Stimulated activated effector memory CD8-positive, alpha-beta T cell treated with anti-CD3 and anti-CD28 coated beads, Interleukin-12 subunit alpha, Interleukin-12 subunit beta, amount 100 ng/mL, for 72 hours (primary cell): Measurements from ENCODE around the gene RUNX2.
A peak's percentile ranks its signal among the peaks of the same experiment; 100 is the strongest.

Experiments
- ATAC-seq: fragments of 150-1000 bp; cut with Tn5 transposase; 2 replicates; pipeline ENCODE4 v1.10.0; 2021
- DNase-seq, 2 donors: peaks; one replicate each; pipeline ENCODE4 v3.0.0; 2021 to 2022; ENCODE audit warnings: low spot score in 2 of 2
- H3K27ac Mint-ChIP-seq: one replicate; pipeline ENCODE4 v1.8.0; 2022; ENCODE audit warnings: mild to moderate bottlenecking, mixed read lengths
- H3K36me3 Mint-ChIP-seq: one replicate; pipeline ENCODE4 v1.8.0; 2022; ENCODE audit warnings: mild to moderate bottlenecking, mixed read lengths
- H3K4me1 Mint-ChIP-seq: one replicate; pipeline ENCODE4 v1.8.0; 2022; ENCODE audit warnings: mixed read lengths
- H3K4me3 Mint-ChIP-seq: one replicate; pipeline ENCODE4 v1.8.0; 2022; ENCODE audit warnings: mild to moderate bottlenecking, mixed read lengths
- H3K9me3 Mint-ChIP-seq: one replicate; pipeline ENCODE4 v1.8.0; 2022; ENCODE audit warnings: mixed read lengths

The RUNX2 gene

DNA sequence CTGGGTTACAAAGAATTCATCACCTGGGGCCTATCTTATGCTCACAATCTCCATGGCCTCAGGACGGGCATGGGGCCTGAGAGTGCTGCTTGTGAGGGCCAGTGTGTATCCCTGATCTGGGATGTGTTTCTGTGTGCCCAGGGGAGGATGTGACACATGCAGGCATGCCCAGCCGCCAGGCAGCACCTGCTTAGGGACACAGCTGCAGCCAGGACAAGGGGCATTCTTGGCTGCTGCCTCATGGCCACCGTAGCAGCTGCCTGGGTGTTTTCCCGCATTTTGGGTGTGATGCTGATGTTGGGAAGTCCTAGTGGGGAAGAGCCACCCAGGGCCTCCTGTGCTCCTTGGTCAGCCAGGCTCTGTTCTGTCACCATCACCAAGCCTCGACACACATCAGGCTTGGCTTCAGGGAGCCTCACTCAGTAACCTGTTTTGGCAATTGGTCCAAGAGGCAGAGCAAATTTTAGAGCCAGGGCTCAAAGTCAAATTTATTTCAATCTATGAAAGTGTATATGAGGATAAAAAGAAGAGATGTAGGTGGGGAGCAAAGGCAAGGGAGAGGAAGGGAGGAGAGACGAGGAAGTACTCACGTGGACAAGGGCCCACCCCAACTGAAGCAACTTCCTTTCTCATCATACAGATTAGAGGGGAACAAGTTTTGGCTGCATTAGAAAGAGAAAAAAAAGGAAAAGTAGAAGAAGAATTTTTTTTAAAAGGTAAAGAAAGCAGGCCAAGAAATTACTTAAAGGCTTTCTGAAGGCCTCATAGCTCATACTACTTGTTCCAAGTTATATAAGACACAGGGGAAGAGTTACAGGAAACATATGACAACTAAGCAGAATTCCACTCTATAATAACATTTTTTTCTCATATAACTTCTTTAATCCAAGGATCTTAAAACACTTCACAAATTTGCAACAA lies 319.5 kb downstream of the RUNX2 start:
- Mint-ChIP-seq H3K27ac (peak overlapping the region; percentile 68), H3K9me3 (no peaks in the 10 kb centered on the region), H3K36me3 (no peaks in the 10 kb centered on the region), H3K4me1 (peaks cover 38% of the 10 kb centered on the region), H3K4me3 (no peak overlapping the region)
- DNase-seq (no peak), ATAC-seq (no peak)

DNA sequence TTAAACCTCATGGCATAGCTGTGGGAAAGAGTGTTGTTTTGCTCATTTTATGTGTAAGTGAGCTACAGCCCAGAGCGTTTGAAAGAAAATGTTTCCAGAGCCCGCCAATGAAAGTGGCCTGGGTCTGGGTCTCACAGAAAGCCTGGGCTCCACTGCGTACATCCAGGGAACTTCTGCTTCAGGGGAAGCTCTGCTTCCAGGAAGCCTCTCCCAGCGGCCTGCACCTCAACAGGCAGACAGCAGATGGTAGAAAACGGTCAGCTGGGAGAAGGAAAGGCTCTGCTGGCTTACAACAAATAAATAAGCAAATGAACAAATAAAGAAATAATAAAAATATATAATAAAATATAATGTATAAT lies 320.1 kb downstream of the RUNX2 start:
- DNase-seq (no peak), ATAC-seq (no peak)
- H3K36me3 Mint-ChIP-seq, result no peaks in the 10 kb centered on the region
- H3K4me3 Mint-ChIP-seq, result no peak overlapping the region
- peaks cover 39% of the 10 kb centered on the region for H3K4me1 Mint-ChIP-seq
- H3K9me3 Mint-ChIP-seq, result no peaks in the 10 kb centered on the region
- H3K27ac Mint-ChIP-seq, result no peak overlapping the region

DNA sequence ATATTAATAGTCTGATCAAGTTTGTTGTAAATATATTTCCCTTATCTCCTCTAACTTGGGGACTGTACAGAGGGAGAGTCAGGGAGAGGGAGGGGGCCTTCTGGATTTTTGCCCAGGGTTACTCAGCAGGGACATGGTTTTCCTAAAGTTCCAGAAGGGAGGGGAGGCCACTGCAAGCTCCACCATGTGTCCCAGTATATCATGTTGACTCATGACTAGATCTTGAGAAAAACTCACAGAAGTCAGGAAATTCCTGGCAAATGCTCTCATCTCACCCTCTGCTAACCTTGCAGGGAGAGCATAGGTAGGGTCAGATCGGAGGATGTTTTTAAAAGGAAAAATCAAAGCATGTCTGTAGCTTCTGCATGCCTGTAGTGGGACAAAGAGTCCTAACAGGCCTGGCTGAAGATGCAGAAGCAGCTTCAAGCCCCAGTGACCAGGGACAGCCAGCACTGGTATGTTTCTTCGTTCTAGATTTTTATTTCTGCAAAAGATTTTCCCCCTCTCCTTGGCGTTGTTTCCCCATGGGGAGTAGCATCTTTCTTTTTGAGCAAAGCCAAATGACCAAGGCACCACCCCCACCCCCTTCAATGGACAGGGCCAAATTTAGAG lies 322.5 kb downstream of the RUNX2 start:
- no peak overlapping the region for H3K4me3 Mint-ChIP-seq
- H3K36me3 Mint-ChIP-seq, result no peaks in the 10 kb centered on the region
- no peaks in the 10 kb centered on the region for H3K9me3 Mint-ChIP-seq
- H3K4me1 Mint-ChIP-seq, result peaks cover 22% of the 10 kb centered on the region
- ATAC-seq (no peak), DNase-seq (no peak)
- no peak overlapping the region for H3K27ac Mint-ChIP-seq

DNA sequence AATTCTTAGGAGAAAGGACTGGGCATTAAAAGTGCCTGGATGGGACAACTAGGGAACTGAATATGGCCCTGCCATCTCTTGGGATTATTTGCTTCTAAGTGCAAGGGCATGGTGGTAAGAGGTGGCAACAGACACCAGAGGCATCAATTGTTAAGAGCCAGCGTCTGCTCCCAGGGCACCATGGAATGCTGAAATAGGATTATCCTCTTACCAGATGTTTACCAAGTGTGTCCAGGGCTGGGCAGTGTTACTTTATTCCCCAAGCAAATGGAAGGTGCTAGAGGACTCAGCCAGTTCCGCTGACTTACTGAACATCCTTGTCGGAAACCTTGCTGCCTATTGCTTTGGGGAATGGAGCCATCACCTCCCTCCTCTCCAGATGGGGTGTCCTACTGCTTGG lies 323.2 kb downstream of the RUNX2 start:
- Mint-ChIP-seq H3K4me1 (peaks cover 20% of the 10 kb centered on the region), H3K27ac (no peak overlapping the region), H3K4me3 (no peak overlapping the region), H3K9me3 (no peaks in the 10 kb centered on the region), H3K36me3 (no peaks in the 10 kb centered on the region)
- no peak for DNase-seq
- ATAC-seq, result no peak

DNA sequence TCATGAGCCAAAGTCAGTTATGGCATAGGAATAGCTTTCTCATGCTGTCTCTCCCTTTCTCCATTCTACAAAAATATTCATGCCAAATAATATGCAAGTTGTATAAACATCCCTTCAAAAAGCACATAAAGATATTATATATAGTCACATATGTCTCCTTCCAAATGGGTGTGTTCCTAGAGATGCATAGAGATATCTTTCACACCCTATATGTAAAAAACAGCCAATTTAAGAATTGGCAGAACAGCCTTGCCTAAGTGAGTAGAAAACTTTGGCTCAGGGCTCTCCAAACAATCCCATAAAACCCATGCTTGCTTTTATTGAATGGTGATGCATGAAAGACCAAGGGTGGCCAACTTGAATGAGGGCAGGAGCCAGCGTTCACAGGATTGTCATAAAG lies 324.3 kb downstream of the RUNX2 start:
- ATAC-seq, result no peak
- H3K9me3 Mint-ChIP-seq, result no peaks in the 10 kb centered on the region
- no peaks in the 10 kb centered on the region for H3K36me3 Mint-ChIP-seq
- no peak overlapping the region for H3K27ac Mint-ChIP-seq
- no peak overlapping the region for H3K4me3 Mint-ChIP-seq
- H3K4me1 Mint-ChIP-seq, result peaks cover 12% of the 10 kb centered on the region
- no peak for DNase-seq

DNA sequence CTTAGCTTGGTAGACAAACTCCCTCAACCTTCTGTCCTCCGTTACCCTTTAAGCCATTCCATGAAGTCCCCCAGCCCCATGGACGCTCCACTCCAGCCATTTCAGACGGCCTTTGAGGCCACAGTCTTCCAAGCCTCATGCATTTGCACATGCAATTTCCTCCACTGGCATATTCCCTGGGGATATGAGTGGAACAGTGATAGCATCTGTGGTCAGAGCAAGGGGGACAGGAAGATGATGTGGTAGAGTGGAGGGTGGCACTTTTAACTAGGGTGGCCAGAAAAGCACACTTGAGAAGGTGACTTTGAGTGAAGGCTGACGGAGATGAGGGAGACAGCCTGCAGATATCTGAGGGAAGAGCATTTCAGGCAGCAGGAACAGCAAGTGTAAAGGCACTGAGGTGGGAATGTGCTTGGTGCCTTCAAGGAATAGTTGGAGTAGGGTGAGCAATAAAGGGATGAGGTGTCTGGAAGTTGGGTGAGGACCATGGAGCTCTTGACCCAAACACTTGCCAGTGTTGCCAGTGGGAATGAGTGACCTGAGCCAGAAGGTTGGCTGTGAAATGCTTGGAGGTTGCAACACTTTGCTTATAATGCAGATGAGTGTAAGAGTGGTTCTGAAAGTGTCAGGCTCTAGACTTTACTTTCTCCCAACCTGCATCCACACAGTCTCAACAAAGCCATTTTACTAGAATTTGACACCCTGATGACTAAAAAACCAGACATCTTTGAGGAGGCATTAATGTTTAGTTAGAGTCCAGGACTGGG lies 325.2 kb downstream of the RUNX2 start:
- no peak for ATAC-seq
- Mint-ChIP-seq H3K4me3 (no peak overlapping the region), H3K27ac (no peak overlapping the region), H3K36me3 (no peaks in the 10 kb centered on the region), H3K4me1 (peaks cover 7% of the 10 kb centered on the region), H3K9me3 (no peaks in the 10 kb centered on the region)
- DNase-seq, result no peak

DNA sequence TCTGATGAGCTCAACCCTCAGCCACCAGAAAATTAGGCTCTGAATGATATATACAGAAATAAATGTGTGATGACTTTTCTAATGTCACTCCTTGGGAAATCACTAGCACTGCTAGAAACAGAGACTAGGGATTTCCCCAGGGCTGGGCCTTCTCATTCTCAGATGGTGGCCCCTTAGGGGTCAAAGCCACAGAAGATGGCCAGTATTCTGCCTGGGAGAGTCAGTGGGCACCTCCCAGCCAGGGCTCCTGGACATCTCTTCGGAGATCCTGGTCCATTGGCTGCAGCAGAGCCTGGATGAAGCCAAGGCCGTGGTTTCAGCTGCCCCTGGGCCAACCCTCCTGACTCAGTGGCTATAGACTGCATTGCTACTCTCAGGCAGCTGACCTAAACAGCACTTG lies 326.5 kb downstream of the RUNX2 start:
- DNase-seq (no peak), ATAC-seq (no peak)
- Mint-ChIP-seq H3K27ac (no peak overlapping the region), H3K9me3 (no peaks in the 10 kb centered on the region), H3K4me3 (no peak overlapping the region), H3K4me1 (peaks cover 7% of the 10 kb centered on the region), H3K36me3 (no peaks in the 10 kb centered on the region)

DNA sequence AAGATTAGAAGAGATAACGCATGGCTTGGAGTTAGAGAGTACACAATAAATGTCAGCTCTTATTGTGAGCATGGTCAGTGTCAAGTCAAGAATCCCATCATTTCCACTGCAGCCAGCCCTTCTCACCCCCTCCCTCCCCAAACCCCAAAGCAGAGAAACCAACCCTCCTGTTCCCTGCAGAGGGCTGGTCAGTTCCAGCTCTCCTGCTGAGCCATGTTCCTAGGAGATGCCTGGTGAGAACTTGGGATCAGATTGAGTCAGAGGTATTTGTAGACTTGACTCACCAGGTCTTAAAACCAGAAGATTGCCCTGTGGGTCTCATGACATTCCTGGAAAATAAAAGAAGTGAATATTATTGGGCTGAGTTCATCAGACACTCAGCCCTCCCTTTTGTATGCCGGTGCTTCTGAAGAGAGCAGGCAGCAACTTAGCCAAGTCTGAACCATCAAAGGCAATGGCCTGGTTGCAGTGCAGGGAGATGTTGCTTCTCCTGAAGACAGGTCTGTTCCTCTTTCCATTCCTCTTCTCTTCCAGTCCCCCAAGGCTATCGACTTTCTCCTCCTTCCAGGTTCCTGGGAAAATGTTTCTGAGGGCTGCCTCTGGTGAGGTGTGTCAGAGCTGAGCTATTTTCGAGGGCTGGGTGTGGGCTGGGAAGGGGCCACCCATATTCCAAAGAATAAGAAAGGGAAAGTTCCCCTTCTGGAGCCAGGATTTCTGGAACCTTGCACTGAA lies 327.8 kb downstream of the RUNX2 start:
- DNase-seq (no peak), ATAC-seq (no peak)
- Mint-ChIP-seq H3K9me3 (no peaks in the 10 kb centered on the region), H3K4me3 (no peak overlapping the region), H3K27ac (no peak overlapping the region), H3K4me1 (peaks cover 13% of the 10 kb centered on the region), H3K36me3 (no peaks in the 10 kb centered on the region)

DNA sequence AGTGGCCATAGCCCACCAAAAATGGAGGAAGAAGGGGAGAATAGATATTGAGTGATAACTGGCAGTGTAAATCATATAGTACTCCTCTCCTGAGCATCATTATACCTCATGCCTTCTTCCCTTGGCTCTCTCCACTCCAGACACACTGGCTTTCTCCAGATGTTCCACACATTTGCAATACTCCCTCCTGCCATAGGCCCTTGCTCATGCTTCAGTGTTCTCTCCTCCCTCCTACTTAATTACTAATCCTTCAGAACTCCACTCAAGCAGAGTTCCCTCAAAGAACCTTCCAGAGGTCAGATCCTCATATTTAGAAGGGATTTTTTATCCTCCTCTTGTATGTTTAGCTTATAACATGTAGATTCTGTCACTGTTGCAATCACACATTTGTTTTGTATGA lies 329.1 kb downstream of the RUNX2 start:
- Mint-ChIP-seq H3K36me3 (no peaks in the 10 kb centered on the region), H3K27ac (no peak overlapping the region), H3K4me1 (peaks cover 13% of the 10 kb centered on the region), H3K9me3 (no peaks in the 10 kb centered on the region), H3K4me3 (no peak overlapping the region)
- no peak for ATAC-seq
- no peak for DNase-seq

DNA sequence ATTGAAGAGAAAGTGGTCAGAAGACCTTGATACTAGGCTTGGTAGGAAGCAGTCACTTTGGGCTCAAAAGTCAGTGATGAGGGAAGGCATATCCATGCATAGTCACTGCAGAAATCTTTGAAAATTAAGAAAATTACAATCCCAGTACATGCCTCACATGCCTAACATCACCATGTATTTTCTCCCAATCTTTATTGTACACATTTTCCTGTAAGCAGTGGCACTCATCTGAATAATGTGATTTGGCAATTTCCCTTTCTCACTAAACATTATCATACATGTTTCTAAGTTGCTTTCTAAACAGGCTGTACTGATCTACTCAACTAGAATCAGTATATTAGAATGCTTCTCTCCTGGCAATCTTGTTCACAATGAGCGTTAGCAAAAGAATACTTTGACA lies 330.3 kb downstream of the RUNX2 start:
- Mint-ChIP-seq H3K4me1 (peaks cover 8% of the 10 kb centered on the region), H3K9me3 (no peaks in the 10 kb centered on the region), H3K36me3 (no peaks in the 10 kb centered on the region), H3K27ac (no peak overlapping the region), H3K4me3 (no peak overlapping the region)
- DNase-seq (no peak), ATAC-seq (no peak)

DNA sequence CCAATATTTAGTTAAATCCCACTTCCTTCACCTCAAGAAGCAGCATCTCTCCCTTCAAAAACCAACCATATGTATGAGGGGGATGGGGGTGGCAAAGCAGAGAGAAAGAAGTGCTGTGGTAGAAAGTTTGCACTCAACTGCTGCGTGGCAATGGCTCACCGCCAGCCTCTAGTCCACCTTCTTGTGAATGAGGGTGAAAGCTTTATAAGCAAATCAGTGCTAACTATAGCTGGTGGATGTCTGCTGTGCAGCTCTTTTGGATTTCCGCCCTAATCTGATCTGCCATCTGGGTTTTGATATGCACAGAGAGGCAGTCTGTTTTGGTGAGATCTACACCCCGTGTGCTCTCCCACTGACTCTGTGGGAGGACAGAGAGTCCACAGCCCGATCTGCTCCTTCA lies 330.8 kb downstream of the RUNX2 start:
- Mint-ChIP-seq H3K27ac (no peak overlapping the region), H3K4me1 (peaks cover 9% of the 10 kb centered on the region), H3K4me3 (no peak overlapping the region), H3K9me3 (no peaks in the 10 kb centered on the region), H3K36me3 (no peaks in the 10 kb centered on the region)
- DNase-seq (no peak), ATAC-seq (no peak)

DNA sequence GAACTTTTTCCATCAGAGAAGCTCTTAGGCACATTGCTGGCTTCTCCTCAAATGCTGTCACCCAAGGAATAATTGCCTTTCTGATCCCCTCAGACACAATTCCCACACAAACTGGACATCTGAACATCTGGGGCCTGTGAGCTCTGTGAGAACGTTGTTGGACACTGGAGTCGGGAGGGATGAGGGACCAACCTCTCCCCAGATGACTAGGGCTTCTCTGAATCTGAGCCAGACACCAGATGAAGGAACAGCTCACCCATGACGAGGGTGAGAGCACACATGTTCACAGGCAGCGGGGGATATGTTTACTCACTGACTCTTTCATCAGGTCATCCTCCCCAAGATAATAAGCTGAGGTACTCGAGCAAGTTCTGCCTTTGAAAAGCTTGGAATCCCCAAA lies 333.5 kb downstream of the RUNX2 start:
- DNase-seq (no peak), ATAC-seq (no peak)
- Mint-ChIP-seq H3K27ac (no peak overlapping the region), H3K9me3 (no peaks in the 10 kb centered on the region), H3K36me3 (peaks cover 5% of the 10 kb centered on the region), H3K4me3 (no peak overlapping the region), H3K4me1 (peaks cover 21% of the 10 kb centered on the region)

DNA sequence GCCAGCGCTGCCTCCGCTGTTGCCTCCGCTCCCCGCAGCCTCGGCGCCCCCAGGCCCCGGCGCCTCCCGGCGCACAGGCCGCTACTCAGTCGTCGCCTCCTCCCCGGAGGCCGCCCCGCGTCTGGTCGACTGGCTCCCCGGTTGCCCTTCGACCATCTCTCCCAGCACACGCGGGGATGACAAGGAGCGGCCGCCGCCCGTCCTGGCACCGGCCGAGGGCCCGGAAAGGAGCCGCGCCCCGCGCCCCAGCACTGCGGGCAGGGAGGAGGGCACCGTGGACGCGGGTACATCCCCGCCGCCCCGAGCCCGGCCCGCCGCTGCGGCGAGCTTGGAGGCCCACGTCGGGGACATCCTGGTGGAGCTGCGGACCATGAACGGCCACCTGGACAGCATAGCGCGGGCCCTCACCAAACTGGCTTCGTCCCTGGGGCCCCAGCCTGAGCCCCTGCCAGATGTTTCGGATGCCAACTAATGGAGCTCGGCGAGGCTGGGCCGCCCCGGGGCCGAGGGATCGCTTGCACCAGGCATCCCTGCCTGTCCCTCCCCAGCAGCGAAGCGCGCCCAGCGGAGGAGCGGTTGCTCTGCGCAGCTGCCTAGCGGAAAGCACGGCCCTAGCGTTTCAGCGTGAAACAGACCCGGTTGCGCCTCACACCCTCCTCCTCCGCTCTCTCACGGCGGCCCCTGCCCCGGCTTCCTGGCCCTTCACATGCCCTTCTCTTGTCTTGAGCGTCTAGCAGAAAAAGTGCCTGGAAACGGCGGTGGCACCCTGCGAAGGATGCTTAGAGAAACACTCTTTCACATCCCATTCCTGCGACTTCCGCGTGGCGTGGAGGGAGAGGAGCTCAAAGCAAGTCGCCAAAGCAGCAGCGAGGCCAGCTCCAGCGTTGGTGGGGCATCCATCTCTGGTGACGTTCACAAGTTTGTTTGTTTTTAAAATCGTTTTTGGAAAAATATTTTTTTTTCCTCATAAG lies 335.4 kb downstream of the RUNX2 start:
- H3K27ac Mint-ChIP-seq, result no peak overlapping the region
- peaks cover 5% of the 10 kb centered on the region for H3K36me3 Mint-ChIP-seq
- peaks cover 21% of the 10 kb centered on the region for H3K4me1 Mint-ChIP-seq
- DNase-seq, result peak; percentile 26 to 67
- H3K4me3 Mint-ChIP-seq, result peak overlapping the region; percentile 46
- H3K9me3 Mint-ChIP-seq, result no peaks in the 10 kb centered on the region
- ATAC-seq, result peak; percentile 85

DNA sequence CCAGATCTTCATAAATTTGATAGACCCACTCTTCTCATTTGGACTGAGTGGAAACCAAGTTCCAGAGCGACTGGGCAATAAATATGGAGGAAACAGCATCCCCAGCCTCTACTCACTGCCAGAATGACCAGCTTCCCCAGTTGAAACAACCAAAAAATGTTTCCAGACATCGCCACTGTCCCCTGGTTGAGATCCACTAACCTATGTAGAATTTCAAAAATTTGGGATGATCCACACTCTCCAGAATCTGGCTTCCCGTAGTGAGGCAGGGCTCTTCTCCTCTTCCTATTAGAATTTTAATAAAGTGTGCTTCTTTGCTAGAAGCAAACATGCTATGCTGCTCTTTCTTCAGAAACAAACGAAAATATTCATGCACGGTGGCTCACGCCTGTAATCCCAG lies 336.6 kb downstream of the RUNX2 start:
- H3K9me3 Mint-ChIP-seq, result no peaks in the 10 kb centered on the region
- H3K4me3 Mint-ChIP-seq, result peak overlapping the region; percentile 46
- ATAC-seq (no peak), DNase-seq (no peak)
- peaks cover 21% of the 10 kb centered on the region for H3K4me1 Mint-ChIP-seq
- H3K27ac Mint-ChIP-seq, result no peak overlapping the region
- H3K36me3 Mint-ChIP-seq, result peaks cover 5% of the 10 kb centered on the region
